ENCODE data around the gene EMC10. TPM values are rescaled to one million over a fixed set of nuclear protein-coding genes. Genes with fewer than 3 reads are reported as not detected.
A peak's percentile ranks its signal among the peaks of the same experiment; 100 is the strongest.

Gene EMC10
- total RNA-seq, 1 donor: 56.5 TPM

GRCh38 chr19:50428772-50429463, 47.4 kb upstream of the EMC10 start:
- Histone ChIP-seq H3K27ac (ENCODE audit: low read depth, low read length) (no peak overlapping the region), H3K4me2 (ENCODE audit: insufficient read depth, low read length) (no peak overlapping the region), H3K4me3 (ENCODE audit: insufficient read depth, low read length) (no peak overlapping the region), H3K79me2 (ENCODE audit: insufficient read depth, low read length) (no peaks in the 10 kb centered on the region), H2AFZ (ENCODE audit: low read length) (no peak overlapping the region), H3K27me3 (ENCODE audit: insufficient read depth, low read length) (peaks cover 22% of the 10 kb centered on the region), H3K4me1 (ENCODE audit: insufficient read depth, low read length) (peaks cover 5% of the 10 kb centered on the region), H3K36me3 (ENCODE audit: insufficient read depth, low read length) (no peaks in the 10 kb centered on the region), H3K9me3 (ENCODE audit: low read depth, low read length) (no peaks in the 10 kb centered on the region), H4K20me1 (ENCODE audit: insufficient read depth, low read length) (no peaks in the 10 kb centered on the region)
- peak; percentile 31 for DNase-seq (ENCODE audit: insufficient read length, low spot score, missing footprints)
- TF ChIP-seq, protein P1, sequence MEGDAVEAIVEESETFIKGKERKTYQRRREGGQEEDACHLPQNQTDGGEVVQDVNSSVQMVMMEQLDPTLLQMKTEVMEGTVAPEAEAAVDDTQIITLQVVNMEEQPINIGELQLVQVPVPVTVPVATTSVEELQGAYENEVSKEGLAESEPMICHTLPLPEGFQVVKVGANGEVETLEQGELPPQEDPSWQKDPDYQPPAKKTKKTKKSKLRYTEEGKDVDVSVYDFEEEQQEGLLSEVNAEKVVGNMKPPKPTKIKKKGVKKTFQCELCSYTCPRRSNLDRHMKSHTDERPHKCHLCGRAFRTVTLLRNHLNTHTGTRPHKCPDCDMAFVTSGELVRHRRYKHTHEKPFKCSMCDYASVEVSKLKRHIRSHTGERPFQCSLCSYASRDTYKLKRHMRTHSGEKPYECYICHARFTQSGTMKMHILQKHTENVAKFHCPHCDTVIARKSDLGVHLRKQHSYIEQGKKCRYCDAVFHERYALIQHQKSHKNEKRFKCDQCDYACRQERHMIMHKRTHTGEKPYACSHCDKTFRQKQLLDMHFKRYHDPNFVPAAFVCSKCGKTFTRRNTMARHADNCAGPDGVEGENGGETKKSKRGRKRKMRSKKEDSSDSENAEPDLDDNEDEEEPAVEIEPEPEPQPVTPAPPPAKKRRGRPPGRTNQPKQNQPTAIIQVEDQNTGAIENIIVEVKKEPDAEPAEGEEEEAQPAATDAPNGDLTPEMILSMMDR (IDR thresholded peaks at IDR 0.05; ENCODE audit: extremely low read depth, low read depth, low read length): no peak

DNA sequence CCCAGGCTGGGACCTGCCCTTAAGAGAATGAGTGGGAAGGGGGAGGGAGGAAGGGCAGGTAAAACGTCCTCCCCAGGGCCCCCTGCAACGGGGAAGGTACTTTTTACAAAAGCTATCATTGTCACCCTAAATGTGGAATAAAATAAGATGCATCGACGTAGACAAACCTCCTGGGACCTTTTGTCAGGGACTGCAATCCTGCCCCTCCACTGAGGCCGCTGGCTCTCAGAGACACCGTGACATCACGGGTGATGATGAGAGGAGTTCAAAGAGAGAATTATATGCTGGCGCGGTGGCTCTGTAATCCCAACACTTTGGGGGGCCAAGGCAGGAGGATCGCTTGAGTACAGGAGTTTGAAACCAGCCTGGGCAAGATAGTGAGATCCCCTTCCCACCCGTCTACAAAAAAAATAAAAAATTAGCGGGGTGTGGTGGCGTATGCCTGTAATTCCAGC, 45.4 kb upstream of the EMC10 start:
- Histone ChIP-seq H4K20me1 (ENCODE audit: insufficient read depth, low read length) (no peaks in the 10 kb centered on the region), H3K27me3 (ENCODE audit: insufficient read depth, low read length) (peaks cover 22% of the 10 kb centered on the region), H3K4me1 (ENCODE audit: insufficient read depth, low read length) (peaks cover 5% of the 10 kb centered on the region), H3K36me3 (ENCODE audit: insufficient read depth, low read length) (no peaks in the 10 kb centered on the region), H2AFZ (ENCODE audit: low read length) (peak overlapping the region; percentile 95), H3K79me2 (ENCODE audit: insufficient read depth, low read length) (no peaks in the 10 kb centered on the region), H3K4me2 (ENCODE audit: insufficient read depth, low read length) (peak overlapping the region; percentile 96), H3K27ac (ENCODE audit: low read depth, low read length) (no peak overlapping the region), H3K9me3 (ENCODE audit: low read depth, low read length) (no peaks in the 10 kb centered on the region), H3K4me3 (ENCODE audit: insufficient read depth, low read length) (peak overlapping the region; percentile 73)
- TF ChIP-seq, protein P1 (IDR thresholded peaks at IDR 0.05; ENCODE audit: extremely low read depth, low read depth, low read length): no peak
- peak; percentile 30 for DNase-seq (ENCODE audit: insufficient read length, low spot score, missing footprints)

GRCh38 chr19:50431343-50432220, 44.7 kb upstream of the EMC10 start:
- Histone ChIP-seq H3K36me3 (ENCODE audit: insufficient read depth, low read length) (no peaks in the 10 kb centered on the region), H3K4me1 (ENCODE audit: insufficient read depth, low read length) (peaks cover 5% of the 10 kb centered on the region), H4K20me1 (ENCODE audit: insufficient read depth, low read length) (no peaks in the 10 kb centered on the region), H3K9me3 (ENCODE audit: low read depth, low read length) (no peaks in the 10 kb centered on the region), H3K27ac (ENCODE audit: low read depth, low read length) (no peak overlapping the region), H3K79me2 (ENCODE audit: insufficient read depth, low read length) (no peaks in the 10 kb centered on the region), H3K4me2 (ENCODE audit: insufficient read depth, low read length) (peak overlapping the region; percentile 96), H3K27me3 (ENCODE audit: insufficient read depth, low read length) (peaks cover 22% of the 10 kb centered on the region), H2AFZ (ENCODE audit: low read length) (peak overlapping the region; percentile 95), H3K4me3 (ENCODE audit: insufficient read depth, low read length) (peak overlapping the region; percentile 73)
- TF ChIP-seq, protein P1 (IDR thresholded peaks at IDR 0.05; ENCODE audit: extremely low read depth, low read depth, low read length): no peak
- DNase-seq (ENCODE audit: insufficient read length, low spot score, missing footprints): peak; percentile 99
